K562 (cell line): Measurements from ENCODE around the gene P2RX3.

Experiments used
- CTCF ChIP-seq, 3 experiments: IDR thresholded peaks in 2 of 3; conservative IDR thresholded peaks in 1 of 3; 2 replicates each; pipeline ENCODE4 v1.5.1; 2011 to 2012; ENCODE audit warnings: low read length in 3 of 3, mild to moderate bottlenecking in 3 of 3, control low read depth in 2 of 3, improper control_type of control experiment in 1 of 3, inconsistent platforms in 1 of 3, low read depth in 1 of 3, mixed read lengths in 1 of 3, moderate library complexity in 1 of 3; ENCODE audit not compliant: insufficient read depth in 2 of 3
- E2F1 ChIP-seq: sonication (generic); formaldehyde crosslinking; IDR thresholded peaks from 2 replicates; pipeline ENCODE4 v1.8.1; 2023; ENCODE audit warnings: mild to moderate bottlenecking, missing genetic modification reagents, moderate library complexity
- E2F8 ChIP-seq: fragments of 450-650 bp; IDR thresholded peaks from 2 replicates; pipeline ENCODE4 v1.7.1; 2018; ENCODE audit warnings: mild to moderate bottlenecking, low read depth; ENCODE audit not compliant: partially characterized antibody
- EZH2 ChIP-seq: IDR thresholded peaks from 2 replicates; pipeline ENCODE4 v1.6.1; 2012; ENCODE audit warnings: low read depth, mild to moderate bottlenecking, inconsistent platforms, low read length, borderline replicate concordance
- GATA2 ChIP-seq: sonication (generic); formaldehyde crosslinking; IDR thresholded peaks from 2 replicates; pipeline ENCODE4 v1.4.0; 2020; ENCODE audit warnings: mild to moderate bottlenecking, missing genetic modification reagents
- GTF2A2 ChIP-seq: IDR thresholded peaks from 2 replicates; pipeline ENCODE4 v1.6.1; 2016; ENCODE audit warnings: mild to moderate bottlenecking, missing genetic modification characterization, missing compliant biosample characterization
- JUND ChIP-seq, 2 experiments: IDR thresholded peaks; 2 replicates in 1 of 2; 3 replicates in 1 of 2; pipeline ENCODE4 v1.6.1; 2011; ENCODE audit warnings: borderline replicate concordance in 2 of 2, low read depth in 2 of 2, low read length in 2 of 2, improper control_type of control experiment in 1 of 2, missing biosample characterization in 1 of 2, missing genetic modification characterization in 1 of 2, missing genetic modification reagents in 1 of 2
- NFE2L1 ChIP-seq: fragments of 450-650 bp; IDR thresholded peaks from 2 replicates; pipeline ENCODE4 v1.6.1; 2016; ENCODE audit warnings: missing genetic modification characterization, low read depth, mild to moderate bottlenecking, missing compliant biosample characterization, moderate library complexity, borderline replicate concordance
- RAD21 ChIP-seq, 2 experiments: fragments of 250-450 bp in 1 of 2; fragments of 450-650 bp in 1 of 2; sonication (Bioruptor Pico) in 1 of 2; formaldehyde crosslinking in 1 of 2; IDR thresholded peaks in 1 of 2; conservative IDR thresholded peaks in 1 of 2; 2 replicates each; pipeline versions ENCODE4 v1.4.0 to v1.8.0; 2020 to 2022; ENCODE audit warnings: mild to moderate bottlenecking in 2 of 2, moderate library complexity in 1 of 2
- ZBTB12 ChIP-seq: fragments of 250-450 bp; sonication (Bioruptor Pico); IDR thresholded peaks from 2 replicates; pipeline ENCODE4 v1.4.0; 2020
- ZFP36 ChIP-seq: fragments of 150-350 bp; IDR thresholded peaks from 2 replicates; pipeline ENCODE4 v1.6.1; 2018; ENCODE audit warnings: low read length, low read depth; ENCODE audit not compliant: partially characterized antibody
- ZNF274 ChIP-seq: IDR thresholded peaks from 2 replicates; pipeline ENCODE4 v1.6.1; 2011; ENCODE audit warnings: low read depth, mild to moderate bottlenecking, low read length, moderate library complexity, borderline replicate concordance

- TF ChIP-seq GATA2 (no peak), EZH2 (no peak), JUND (IDR thresholded peaks at IDR 0.05; ENCODE audit: borderline replicate concordance, low read depth, low read length) (no peak; the same call in 1 of the 2 replicates), JUND (tag; IDR thresholded peaks at IDR 0.05; ENCODE audit: borderline replicate concordance, low read depth, low read length) (no peak), E2F1 (no peak), ZFP36 (no peak), CTCF (IDR thresholded peaks at IDR 0.05 in 2 of 3, conservative IDR thresholded peaks at IDR 0.05 in 1 of 3; ENCODE audit: insufficient read depth in 2 of 3, low read depth in 1 of 3, low read length in 3 of 3) (no peak), NFE2L1 (tag) (no peak), RAD21 (CRISPR knock-in tag; conservative IDR thresholded peaks at IDR 0.05 in 1 of 2, IDR thresholded peaks at IDR 0.05 in 1 of 2) (no peak), ZBTB12 (no peak), ZNF274 (no peak), E2F8 (no peak), GTF2A2 (no peak)
These were observed 16.5 kb upstream of the P2RX3 start for GRCh38 chr11:57321388-57322255.
